K562 (cell line): ENCODE measurements around the gene OTULINL. TPM values are rescaled to one million over a fixed set of nuclear protein-coding genes. Genes with fewer than 3 reads are reported as not detected.
A peak's percentile ranks its signal among the peaks of the same experiment; 100 is the strongest.

Experiments
- ATAC-seq: fragments of 200-7000 bp; cut with Tn5 transposase; 3 replicates; pipeline ENCODE4 v1.9.1; 2020; ENCODE audit warnings: moderate library complexity
- BruUV-seq: library from RNA; stranded (reverse); fragments of 400-500 nt; replicated peaks from 2 replicates; lab custom pipeline; 2021; lab: Mats Ljungman, UMichigan
- CTCF ChIA-PET: fragments of 300-600 bp; formaldehyde crosslinking; extraction: SDS; loops from one replicate; lab custom pipeline; 2021; ENCODE audit warnings: low intra/inter-chr PET ratio; lab: Yijun Ruan, JAX
- POLR2A ChIA-PET: fragments of 300-600, 350-650 bp; sonication (Branson Sonifier 250); formaldehyde crosslinking; extraction: SDS; loops from one replicate; lab custom pipeline; 2021; ENCODE audit warnings: antibody characterized with exemption, inconsistent platforms; lab: Yijun Ruan, JAX
- DNase-seq, 4 experiments: peaks; one replicate each; pipeline versions ENCODE4 v3.0.0 to v3.0.0-alpha.2; 2011 to 2018; ENCODE audit warnings: low spot score in 3 of 4, mixed read lengths in 3 of 4; ENCODE audit errors: extremely low read depth in 1 of 4
- FAIRE-seq: peaks from 2 replicates; lab custom pipeline; 2011; peaks lifted over from hg19 to GRCh38; lab: Jason Lieb, UNC
- H2AFZ ChIP-seq: 2 replicates; pipeline ENCODE4 v1.6.0; 2011; ENCODE audit warnings: low read depth, low read length, control low read depth, inconsistent platforms
- H3K27ac ChIP-seq: fragments of 200-600 bp; 3 replicates; pipeline ENCODE4 v1.8.0; 2011; ENCODE audit warnings: low read depth, mild to moderate bottlenecking, control low read depth, inconsistent platforms, low read length, moderate library complexity, mixed read lengths; ENCODE audit errors: extremely low read depth
- H3K27me3 ChIP-seq, 2 experiments: fragments of 300-600 bp in 1 of 2; 2 replicates in 1 of 2; 3 replicates in 1 of 2; pipeline versions ENCODE4 v1.6.0 to v1.8.0; 2011; ENCODE audit warnings: inconsistent platforms in 2 of 2, low read length in 2 of 2, mild to moderate bottlenecking in 1 of 2, mixed read lengths in 1 of 2, moderate library complexity in 1 of 2; ENCODE audit not compliant: control insufficient read depth in 2 of 2, insufficient read depth in 2 of 2
- H3K36me3 ChIP-seq: fragments of 300-600 bp; 3 replicates; pipeline ENCODE4 v1.8.0; 2011; ENCODE audit warnings: mild to moderate bottlenecking, low read length, inconsistent platforms; ENCODE audit not compliant: control insufficient read depth, insufficient read depth
- H3K4me1 ChIP-seq, 2 experiments: fragments of 200-600 bp in 1 of 2; replicated peaks in 1 of 2; 2 replicates in 1 of 2; 3 replicates in 1 of 2; pipeline versions ENCODE4 v1.5.1 to v1.8.0; 2011; ENCODE audit warnings: inconsistent platforms in 2 of 2, low read length in 2 of 2, mild to moderate bottlenecking in 1 of 2, mixed read lengths in 1 of 2, moderate library complexity in 1 of 2; ENCODE audit not compliant: control insufficient read depth in 2 of 2, insufficient read depth in 2 of 2
- H3K4me2 ChIP-seq: 2 replicates; pipeline ENCODE4 v1.6.1; 2011; ENCODE audit warnings: low read length, control low read depth, inconsistent platforms, mixed read lengths; ENCODE audit not compliant: insufficient read depth
- H3K4me3 ChIP-seq: fragments of 200-600 bp; sonication (generic), shearing (Covaris generic); 2 replicates; pipeline ENCODE4 v1.5.1; 2016; ENCODE audit warnings: control low read depth, inconsistent platforms
- H3K79me2 ChIP-seq: fragments of 200-600 bp; 3 replicates; pipeline ENCODE4 v1.8.0; 2011; ENCODE audit warnings: low read length, inconsistent platforms; ENCODE audit not compliant: control insufficient read depth, insufficient read depth
- H3K9ac ChIP-seq, 2 experiments: 2 replicates each; pipeline versions ENCODE4 v1.6.0 to v1.6.1; 2011; ENCODE audit warnings: low read depth in 2 of 2, low read length in 2 of 2, control low read depth in 1 of 2, inconsistent platforms in 1 of 2, mild to moderate bottlenecking in 1 of 2, mixed read lengths in 1 of 2; ENCODE audit not compliant: insufficient read depth in 1 of 2
- H3K9me1 ChIP-seq: one replicate; pipeline ENCODE4 v1.6.0; 2011; ENCODE audit warnings: inconsistent platforms, mild to moderate bottlenecking, low read length, moderate library complexity; ENCODE audit not compliant: control insufficient read depth, insufficient read depth
- H3K9me3 ChIP-seq: replicated peaks from 2 replicates; pipeline ENCODE4 v1.5.1; 2011; ENCODE audit warnings: low read depth, low read length, inconsistent platforms; ENCODE audit not compliant: control insufficient read depth, insufficient read depth
- H4K20me1 ChIP-seq: replicated peaks from 2 replicates; pipeline ENCODE4 v1.6.1; 2011; ENCODE audit warnings: low read length, inconsistent platforms, mixed read lengths; ENCODE audit not compliant: control insufficient read depth, insufficient read depth
- C11orf30 ChIP-seq: fragments of 450-650 bp; IDR thresholded peaks from 2 replicates; pipeline ENCODE4 v1.6.1; 2016; ENCODE audit warnings: low read depth, mild to moderate bottlenecking
- ESRRA ChIP-seq: fragments of 450-650 bp; IDR thresholded peaks from 2 replicates; pipeline ENCODE4 v1.6.1; 2014; ENCODE audit warnings: low read depth, mild to moderate bottlenecking, moderate library complexity, borderline replicate concordance
- MAX ChIP-seq: sonication (generic); formaldehyde crosslinking; IDR thresholded peaks from 2 replicates; pipeline ENCODE4 v1.9.0; 2022; ENCODE audit warnings: mild to moderate bottlenecking, missing genetic modification reagents
- NCOA4 ChIP-seq: fragments of 450-650 bp; IDR thresholded peaks from 2 replicates; pipeline ENCODE4 v1.6.1; 2018; ENCODE audit warnings: mild to moderate bottlenecking; ENCODE audit not compliant: partially characterized antibody
- PHB ChIP-seq: fragments of 250-450 bp; sonication (Bioruptor Pico); IDR thresholded peaks from 2 replicates; pipeline ENCODE4 v1.5.0; 2021
- RBM22 ChIP-seq: fragments of 200-400 bp; formaldehyde crosslinking; IDR thresholded peaks from 2 replicates; pipeline ENCODE4 v1.6.1; 2018; ENCODE audit warnings: low read length, low read depth; ENCODE audit not compliant: poor library complexity, severe bottlenecking
- STAT6 ChIP-seq: sonication (generic); formaldehyde crosslinking; IDR thresholded peaks from 2 replicates; pipeline ENCODE4 v1.8.1; 2023; ENCODE audit warnings: mild to moderate bottlenecking, missing genetic modification reagents
- TFE3 ChIP-seq: fragments of 450-650 bp; formaldehyde crosslinking; IDR thresholded peaks from 2 replicates; pipeline ENCODE4 v1.4.0; 2020; ENCODE audit warnings: mild to moderate bottlenecking, mixed read lengths
- ZFP36 ChIP-seq: fragments of 150-350 bp; IDR thresholded peaks from 2 replicates; pipeline ENCODE4 v1.6.1; 2018; ENCODE audit warnings: low read length, low read depth; ENCODE audit not compliant: partially characterized antibody
- ZNF280A ChIP-seq: fragments of 450-650 bp; IDR thresholded peaks from 2 replicates; pipeline ENCODE4 v1.6.1; 2018; ENCODE audit warnings: mild to moderate bottlenecking, low read depth; ENCODE audit not compliant: partially characterized antibody
- WGBS: fragments of 100-300 bp; shearing (Covaris generic); methylation state at CpG from one replicate; pipeline ENCODE4 v1.1.6; 2016; ENCODE audit warnings: low coverage, mixed read lengths; ENCODE audit not compliant: insufficient coverage; ENCODE audit errors: missing lambda C conversion rate; 5-methylcytosine and 5-hydroxymethylcytosine counted together
- in situ Hi-C: fragments of 300-500 bp; cut with MboI; formaldehyde crosslinking; loops from 4 replicates; pipeline ENCODE4 v1.15.0; 2018; ENCODE audit warnings: inconsistent platforms, mixed read lengths
- intact Hi-C: fragments of 100-400 bp; cut with micrococcal nuclease; formaldehyde crosslinking; loops from 2 replicates; pipeline ENCODE4 v1.14.2; 2022
- polyA plus RNA-seq, 8 experiments: library from polyadenylated mRNA; depleted of rRNA in 4 of 8; stranded (reverse) in 5 of 8; unstranded in 3 of 8; fragments of >200 nt; fragmentation: Nextera tagmentation in 2 of 8; fragmentation: Illumina TruSeq in 1 of 8; extraction: Ambion mirVana in 2 of 8; extraction: Trizol in 1 of 8; gene quantifications; 2 replicates each; pipeline versions ENCODE4 v1.2.1 to v1.2.3, GENCODE V29; 2011 to 2014; ENCODE audit warnings: inconsistent platforms in 1 of 8, missing spikeins in 1 of 8
- total RNA-seq, 7 experiments: library from RNA; depleted of rRNA in 6 of 7; stranded (reverse); fragments of >200 nt in 6 of 7; fragmentation: Illumina TruSeq in 2 of 7; extraction: Trizol in 2 of 7; gene quantifications; 2 replicates each; pipeline versions ENCODE4 v1.2.1 to v1.2.3, GENCODE V29; 2011 to 2021; ENCODE audit warnings: low replicate concordance in 1 of 7

OTULINL gene
- total and polyA plus RNA-seq, 9 of the 15 experiments (the other 6 are each of a cell fraction or from before 2014, with no cell fraction given) = 0.13 to 0.18 TPM; not detected in 7

GRCh38 chr5:14547666-14548065 lies 33.9 kb upstream of the OTULINL start:
- TF ChIP-seq NCOA4 (no peak), C11orf30 (0 out of 2 replicates have a peak, but pooled peaks have one; percentile 21)
- H3K27me3 ChIP-seq = no peaks in the 10 kb centered on the region; a peak in 1 of 5 replicates
- in situ Hi-C loops (no loop called here), intact Hi-C loops (no loop called here)
- H3K9ac ChIP-seq = no peak overlapping the region
- no peak overlapping the region for H3K27ac ChIP-seq
- no peak for FAIRE-seq
- POLR2A ChIA-PET = no interaction called here
- H3K79me2 ChIP-seq = no peaks in the 10 kb centered on the region
- H3K36me3 ChIP-seq = no peaks in the 10 kb centered on the region
- no peak overlapping the region for H2AFZ ChIP-seq
- no peaks in the 10 kb centered on the region for H3K4me1 ChIP-seq
- 0% methylated on average over 1 of the region's 1 CpG for WGBS
- H3K9me3 ChIP-seq = no peaks in the 10 kb centered on the region
- CTCF ChIA-PET = no interaction called here
- H3K9me1 ChIP-seq = no peaks in the 10 kb centered on the region
- no peak overlapping the region for H3K4me3 ChIP-seq
- no peaks in the 10 kb centered on the region for H4K20me1 ChIP-seq
- DNase-seq = no peak
- no peak overlapping the region for H3K4me2 ChIP-seq
- no peak for ATAC-seq
- BruUV-seq = no TSS peak

GRCh38 chr5:14551211-14551610 lies 30.4 kb upstream of the OTULINL start:
- no peaks in the 10 kb centered on the region for H4K20me1 ChIP-seq
- no peaks in the 10 kb centered on the region; a peak in 1 of 5 replicates for H3K27me3 ChIP-seq
- H3K4me3 ChIP-seq = no peak overlapping the region
- WGBS = 0% methylated on average over 3 of the region's 3 CpGs
- in situ Hi-C loops = no loop called here
- FAIRE-seq = no peak
- POLR2A ChIA-PET = no interaction called here
- no peaks in the 10 kb centered on the region for H3K9me1 ChIP-seq
- no peak overlapping the region for H3K9ac ChIP-seq
- DNase-seq = no peak
- H3K9me3 ChIP-seq = no peaks in the 10 kb centered on the region
- BruUV-seq = no TSS peak
- no peaks in the 10 kb centered on the region for H3K79me2 ChIP-seq
- CTCF ChIA-PET = no interaction called here
- ATAC-seq = no peak
- no peaks in the 10 kb centered on the region for H3K36me3 ChIP-seq
- H3K4me1 ChIP-seq = no peaks in the 10 kb centered on the region
- no peak overlapping the region for H3K27ac ChIP-seq
- H3K4me2 ChIP-seq = no peak overlapping the region
- H2AFZ ChIP-seq = no peak overlapping the region
- intact Hi-C loops = no loop called here
- TF ChIP-seq RBM22 = no peak
- TF ChIP-seq STAT6 (CRISPR knock-in tag) = no peak
- no peak for TF ChIP-seq ZNF280A
- TF ChIP-seq TFE3 = no peak
- TF ChIP-seq MAX (CRISPR knock-in tag) = no peak
- TF ChIP-seq ESRRA = no peak
- no peak for TF ChIP-seq PHB (CRISPR knock-in tag)
- TF ChIP-seq ZFP36 = no peak
